Measurements from ENCODE around the gene OVOL2. TPM values are rescaled to one million over a fixed set of nuclear protein-coding genes. Genes with fewer than 3 reads are reported as not detected.

Gene OVOL2
- total RNA-seq, 8 experiments from 2014 or later = not detected

DNA sequence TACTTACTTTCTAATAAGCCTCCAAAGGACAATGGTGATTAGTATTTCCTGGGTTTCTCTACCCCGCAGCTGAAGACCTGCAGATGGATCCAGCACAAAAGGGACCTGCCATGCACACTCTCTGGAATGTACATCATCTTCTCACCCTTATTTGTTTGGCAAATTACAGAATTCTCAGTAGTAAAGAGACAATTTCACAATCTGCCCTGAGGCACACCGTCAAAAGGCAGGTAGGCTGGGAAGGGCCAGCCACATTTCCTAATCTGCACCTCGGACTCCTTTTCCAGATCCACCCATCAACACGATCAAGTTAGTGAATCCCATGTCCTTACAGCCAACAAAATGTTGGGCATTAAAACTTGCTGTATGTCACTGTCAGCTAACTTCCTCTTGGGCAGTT, 4.9 kb downstream of the OVOL2 start:
- no peak overlapping the region for H3K4me3 ChIP-seq
- H3K27ac ChIP-seq = no peak overlapping the region
- peaks cover 0 to 10% of the 10 kb centered on the region in 2 donors for H3K4me1 ChIP-seq (replicated peaks in 1 of 2)
- ATAC-seq (replicated peaks in 6 of 8) = no peak
- 46 to 100% (median 88%) methylated on average over 1 to 4 of the region's 4 CpGs; no CpG with 5 or more reads in 1 of the 10 experiments for WGBS, 10 experiments
- in situ Hi-C loops (cut with MboI; ENCODE audit: low pct_unique_long_range_greater_than_20kb in 2 of 9, low sequenced_read_pairs in 9 of 9, unreplicated experiment in 9 of 9) = no loop called here

DNA sequence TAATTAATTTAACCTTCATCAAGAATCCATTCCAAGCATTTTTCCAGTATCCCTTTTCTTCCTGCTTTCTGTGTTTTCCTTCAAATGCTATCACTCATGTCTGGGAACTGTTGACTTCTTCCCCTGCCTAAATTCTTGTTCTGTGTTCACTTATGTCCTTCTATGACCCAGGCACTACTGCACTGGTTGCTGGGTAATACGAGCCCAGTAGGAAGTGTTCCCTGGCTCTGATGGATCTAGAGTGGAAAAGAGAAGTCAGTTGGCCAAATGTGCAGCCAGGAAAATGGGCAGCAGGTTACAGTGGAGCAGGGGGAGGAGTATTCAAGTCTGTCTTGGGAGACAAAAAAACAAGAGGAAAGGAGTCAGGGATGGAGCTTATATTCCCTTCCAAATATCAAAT, 7.1 kb downstream of the OVOL2 start:
- Histone ChIP-seq H3K4me3 (no peak overlapping the region), H3K27ac (no peak overlapping the region), H3K4me1 (replicated peaks in 1 of 2) (no peaks in the 10 kb centered on the region)
- ATAC-seq (replicated peaks in 6 of 8) = no peak
- WGBS, 10 experiments = 0 to 83% (median 44%) methylated on average over 1 of the region's 1 CpG; no CpG with 5 or more reads in 4 of the 10 experiments
- in situ Hi-C loops (cut with MboI; ENCODE audit: low pct_unique_long_range_greater_than_20kb in 2 of 9, low sequenced_read_pairs in 9 of 9, unreplicated experiment in 9 of 9) = no loop called here

DNA sequence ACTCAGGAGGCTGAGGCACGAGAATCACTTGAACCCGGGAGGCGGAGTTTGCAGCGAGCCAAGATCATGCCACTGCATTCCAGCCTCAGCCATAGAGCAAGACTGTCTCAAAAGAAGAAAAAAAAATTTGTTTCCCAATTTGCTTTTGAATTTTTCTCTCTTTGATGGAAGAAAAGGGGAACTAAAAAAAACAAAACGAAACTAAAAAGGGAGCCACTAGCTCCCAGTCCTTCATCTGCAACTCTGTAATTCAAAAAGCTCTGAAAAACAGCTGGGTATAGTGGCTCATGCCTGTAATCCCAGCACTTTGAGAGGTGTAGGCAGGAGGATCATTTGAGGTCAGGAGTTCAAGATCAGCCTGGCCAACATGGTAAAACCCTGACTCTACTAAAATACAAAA, 9.5 kb downstream of the OVOL2 start:
- 0 to 100% (median 71%) methylated on average over 1 to 5 of the region's 5 CpGs; no CpG with 5 or more reads in 3 of the 10 experiments for WGBS, 10 experiments
- no peak overlapping the region for H3K27ac ChIP-seq
- no peak overlapping the region for H3K4me3 ChIP-seq
- ATAC-seq (replicated peaks in 6 of 8) = no peak
- no peaks in the 10 kb centered on the region for H3K4me1 ChIP-seq (replicated peaks in 1 of 2)
- in situ Hi-C loops (cut with MboI; ENCODE audit: low pct_unique_long_range_greater_than_20kb in 2 of 9, low sequenced_read_pairs in 9 of 9, unreplicated experiment in 9 of 9) = loop anchor here in 2 of 9 experiments (25.0 kb wide), 2 partner anchors 111 to 214 kb away; no protein-coding TSS in a partner anchor

DNA sequence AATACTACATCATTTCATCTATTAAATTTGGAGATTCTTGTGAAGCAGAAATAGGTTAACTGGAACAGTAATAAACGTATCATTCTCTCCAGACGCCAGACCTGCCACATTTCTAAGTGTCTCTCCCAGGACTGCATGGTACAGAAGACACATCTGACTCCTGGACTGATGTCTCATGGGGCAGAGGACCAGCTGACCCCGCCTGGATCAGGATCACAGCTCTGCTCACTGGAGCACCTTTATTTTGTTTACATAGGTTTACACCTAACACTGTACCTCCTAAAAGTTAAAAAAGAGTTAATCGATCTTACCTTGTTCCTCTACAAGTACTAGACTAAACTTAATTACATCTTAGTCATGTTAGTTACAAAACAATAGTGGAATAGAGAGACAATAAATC, 11.2 kb downstream of the OVOL2 start:
- in situ Hi-C loops (cut with MboI; ENCODE audit: low pct_unique_long_range_greater_than_20kb in 2 of 9, low sequenced_read_pairs in 9 of 9, unreplicated experiment in 9 of 9) = loop anchor here in 2 of 9 experiments (25.0 kb wide), 2 partner anchors 109 to 216 kb away; no protein-coding TSS in a partner anchor
- Histone ChIP-seq H3K4me1 (replicated peaks in 1 of 2) (no peaks in the 10 kb centered on the region), H3K27ac (no peak overlapping the region), H3K4me3 (no peak overlapping the region)
- WGBS, 10 experiments = 25 to 87% (median 58%) methylated on average over 1 to 4 of the region's 4 CpGs; no CpG with 5 or more reads in 2 of the 10 experiments
- no peak for ATAC-seq (replicated peaks in 6 of 8)

DNA sequence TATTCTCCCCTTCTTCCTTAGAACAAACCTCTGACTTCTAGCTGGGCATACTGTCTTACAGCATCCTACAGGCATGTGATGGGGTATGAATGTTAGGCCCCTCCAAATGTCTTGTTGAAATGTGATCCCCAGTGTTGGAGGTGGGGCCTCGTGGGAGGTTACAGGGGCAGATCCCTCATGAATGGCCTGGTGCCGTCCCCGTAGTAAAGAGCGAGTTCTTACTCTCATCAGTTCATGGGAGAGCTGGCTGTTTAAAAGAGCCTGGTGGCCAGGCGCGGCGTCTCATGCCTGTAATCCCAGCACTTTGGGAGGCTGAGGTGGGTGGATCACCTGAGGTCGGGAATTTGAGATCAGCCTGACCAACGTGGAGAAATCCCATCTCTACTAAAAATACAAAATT, 15.5 kb downstream of the OVOL2 start:
- no peak for ATAC-seq (replicated peaks in 6 of 8)
- Histone ChIP-seq H3K4me1 (replicated peaks in 1 of 2) (no peaks in the 10 kb centered on the region), H3K4me3 (no peak overlapping the region), H3K27ac (no peak overlapping the region)
- in situ Hi-C loops (cut with MboI; ENCODE audit: low pct_unique_long_range_greater_than_20kb in 2 of 9, low sequenced_read_pairs in 9 of 9, unreplicated experiment in 9 of 9) = loop anchor here in 2 of 9 experiments (25.0 kb wide), 2 partner anchors 105 to 220 kb away; no protein-coding TSS in a partner anchor
- WGBS, 10 experiments = 0 to 71% (median 27%) methylated on average over 1 to 8 of the region's 9 CpGs; no CpG with 5 or more reads in 6 of the 10 experiments

DNA sequence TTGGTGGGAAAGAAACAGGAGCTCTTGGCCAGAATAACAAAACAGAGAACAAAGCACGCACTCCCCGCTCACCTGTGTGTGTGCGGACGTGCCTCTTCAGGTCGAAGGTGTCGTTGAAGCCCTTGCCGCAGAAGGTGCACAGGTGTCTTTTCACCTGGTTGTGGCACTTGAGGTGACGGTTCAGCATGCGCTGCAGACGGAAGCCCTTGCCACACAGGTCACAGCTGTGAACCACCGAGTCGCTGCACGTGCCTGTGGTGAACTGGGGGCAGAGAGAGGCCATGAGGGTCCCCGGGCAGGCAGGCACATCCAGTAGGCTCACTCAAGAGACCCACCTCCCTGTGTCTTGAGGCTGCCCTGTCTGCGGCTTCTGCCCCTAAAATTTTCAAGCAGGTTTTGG, 16.3 kb downstream of the OVOL2 start:
- no peak overlapping the region for H3K27ac ChIP-seq
- H3K4me1 ChIP-seq (replicated peaks in 1 of 2) = no peaks in the 10 kb centered on the region
- no peak for ATAC-seq (replicated peaks in 6 of 8)
- no peak overlapping the region for H3K4me3 ChIP-seq
- in situ Hi-C loops (cut with MboI; ENCODE audit: low pct_unique_long_range_greater_than_20kb in 2 of 9, low sequenced_read_pairs in 9 of 9, unreplicated experiment in 9 of 9) = loop anchor here in 2 of 9 experiments (25.0 kb wide), 2 partner anchors 104 to 221 kb away; no protein-coding TSS in a partner anchor
- 10 to 100% (median 90%) methylated on average over 1 to 7 of the region's 15 CpGs; no CpG with 5 or more reads in 4 of the 10 experiments for WGBS, 10 experiments

DNA sequence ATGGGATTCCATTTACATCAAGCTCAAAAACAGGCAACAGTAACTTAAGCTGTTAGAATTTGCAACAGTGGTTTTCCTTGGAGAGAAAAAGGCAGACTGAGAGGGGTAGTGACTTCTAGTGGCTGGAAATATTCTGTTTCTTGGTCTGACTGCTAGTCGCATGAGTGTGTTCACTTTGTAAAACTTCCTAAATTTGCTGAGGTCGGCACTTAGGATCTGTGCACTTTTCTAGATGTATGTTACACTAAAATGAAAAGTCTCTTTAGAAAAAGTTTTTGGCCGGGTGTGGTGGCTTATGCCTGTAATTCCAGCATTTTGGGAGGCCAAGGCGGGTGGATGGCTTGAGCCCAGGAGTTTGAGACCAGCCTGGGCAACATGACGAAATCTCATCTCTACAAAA, 18.7 kb downstream of the OVOL2 start:
- in situ Hi-C loops (cut with MboI; ENCODE audit: low pct_unique_long_range_greater_than_20kb in 2 of 9, low sequenced_read_pairs in 9 of 9, unreplicated experiment in 9 of 9) = loop anchor here in 2 of 9 experiments (25.0 kb wide), 2 partner anchors 102 to 223 kb away; no protein-coding TSS in a partner anchor
- Histone ChIP-seq H3K4me1 (replicated peaks in 1 of 2) (no peaks in the 10 kb centered on the region), H3K4me3 (no peak overlapping the region), H3K27ac (no peak overlapping the region)
- 20 to 81% (median 64%) methylated on average over 1 to 5 of the region's 5 CpGs for WGBS, 10 experiments
- ATAC-seq (replicated peaks in 6 of 8) = no peak

DNA sequence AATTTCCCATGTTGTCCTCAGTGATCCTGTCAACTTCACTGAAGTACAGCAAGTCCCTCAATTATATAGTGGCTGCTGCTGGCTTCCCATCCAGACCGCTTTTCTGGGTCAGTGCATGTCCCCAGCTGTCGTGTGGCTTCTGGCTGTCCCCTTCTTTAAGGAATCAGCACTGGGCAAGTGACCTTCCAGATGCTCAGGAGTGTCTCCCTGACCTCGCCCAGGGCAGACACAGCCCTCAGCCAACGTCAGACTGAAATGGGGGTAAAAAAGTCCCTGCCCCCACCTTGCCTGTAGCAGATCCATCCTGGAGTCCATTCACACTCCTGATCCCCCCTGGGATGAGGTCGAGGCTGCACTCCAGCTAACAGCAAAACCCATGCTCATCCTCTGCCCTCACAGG, 23.7 kb downstream of the OVOL2 start:
- WGBS, 10 experiments = 17 to 100% (median 47%) methylated on average over 1 to 2 of the region's 5 CpGs; no CpG with 5 or more reads in 4 of the 10 experiments
- in situ Hi-C loops (cut with MboI; ENCODE audit: low pct_unique_long_range_greater_than_20kb in 2 of 9, low sequenced_read_pairs in 9 of 9, unreplicated experiment in 9 of 9) = loop anchor here in 2 of 9 experiments (25.0 kb wide), 2 partner anchors 97 to 228 kb away; no protein-coding TSS in a partner anchor

DNA sequence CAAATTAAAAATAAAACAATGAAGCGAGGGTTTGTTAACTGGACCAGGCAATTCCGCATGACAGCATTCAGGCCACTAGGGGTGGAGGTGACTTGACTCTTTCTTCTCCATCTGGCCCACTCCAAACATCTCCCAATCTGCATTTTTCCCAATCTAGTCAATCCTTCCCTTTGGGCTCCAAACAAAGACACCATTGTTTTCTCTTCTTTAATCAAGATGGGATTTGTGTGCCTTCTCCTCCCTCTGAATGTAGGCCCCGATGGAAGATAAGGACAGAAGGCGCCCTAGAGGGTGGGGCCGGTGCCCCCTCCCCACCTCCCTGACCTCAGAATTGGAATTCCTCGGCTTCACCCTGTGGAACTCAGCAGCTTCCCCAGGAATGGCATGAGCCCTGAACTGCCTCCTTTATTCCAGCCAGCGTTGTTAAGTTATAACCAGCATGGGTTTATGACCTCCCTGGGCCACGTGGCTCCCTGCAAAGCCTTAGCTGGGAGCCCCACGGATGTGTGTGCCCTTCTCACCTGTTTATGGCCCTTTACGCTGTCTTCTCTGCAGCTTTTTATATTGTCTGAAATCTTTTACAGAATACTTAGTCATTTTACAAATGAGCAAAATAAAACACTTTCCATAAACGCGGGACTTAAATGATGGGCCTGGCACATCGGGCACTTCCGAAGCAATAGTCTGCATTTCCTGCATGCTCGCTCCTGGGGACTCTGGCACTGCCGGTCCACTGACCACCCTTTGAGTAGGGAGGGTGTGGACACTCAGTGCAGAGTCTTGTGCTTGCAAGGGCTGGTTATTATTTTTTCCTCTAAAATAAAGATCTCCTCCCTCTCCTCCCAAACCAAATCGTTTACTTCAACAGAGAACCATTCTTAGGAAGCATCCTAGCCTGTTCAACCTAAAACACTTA, 24.5 kb downstream of the OVOL2 start:
- 48 to 93% (median 56%) methylated on average over 3 to 12 of the region's 17 CpGs for WGBS, 10 experiments
- in situ Hi-C loops (cut with MboI; ENCODE audit: low pct_unique_long_range_greater_than_20kb in 2 of 9, low sequenced_read_pairs in 9 of 9, unreplicated experiment in 9 of 9) = loop anchor here in 2 of 9 experiments (25.0 kb wide), 2 partner anchors 96 to 229 kb away; no protein-coding TSS in a partner anchor
- no peak for ATAC-seq (replicated peaks in 6 of 8)
- H3K4me3 ChIP-seq = no peak overlapping the region
- peaks cover 0 to 4% of the 10 kb centered on the region in 2 donors for H3K4me1 ChIP-seq (replicated peaks in 1 of 2)
- no peak overlapping the region for H3K27ac ChIP-seq

More for the DNA sequence above, 23.7 kb downstream of the OVOL2 start:
- Histone ChIP-seq H3K4me3 (no peak overlapping the region), H3K4me1 (replicated peaks in 1 of 2) (peaks cover 0 to 4% of the 10 kb centered on the region in 2 donors), H3K27ac (no peak overlapping the region)
- no peak for ATAC-seq (replicated peaks in 6 of 8)

DNA sequence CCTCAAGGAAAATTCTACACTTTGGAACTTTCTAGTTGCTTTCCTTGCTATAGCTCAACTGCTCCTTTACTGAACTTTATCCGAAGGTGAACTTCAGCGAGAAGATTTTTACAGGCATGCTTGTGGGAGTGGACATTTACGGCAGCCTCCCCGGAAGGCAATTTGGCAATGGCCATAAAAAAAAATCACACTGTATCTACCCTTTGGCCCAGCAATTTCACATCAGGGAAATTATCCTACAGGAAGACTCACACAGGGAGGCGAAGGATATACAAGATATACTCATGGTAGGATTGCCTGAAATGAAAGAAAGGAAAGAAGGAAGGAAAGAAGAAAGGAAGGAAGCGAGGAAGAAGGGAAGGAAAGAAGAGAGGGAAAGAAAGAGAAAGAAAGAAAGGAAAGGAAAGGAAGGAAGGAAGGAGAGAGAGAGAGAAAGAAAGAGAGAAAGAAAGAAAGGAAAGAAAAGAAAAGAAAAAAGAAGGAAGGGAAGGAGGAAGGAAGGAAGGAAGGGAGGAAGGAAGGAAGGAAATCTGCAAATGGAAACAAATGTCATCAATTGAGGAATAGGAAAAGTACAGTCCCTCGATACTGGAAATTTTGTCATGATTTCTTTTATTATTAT, 25.7 kb downstream of the OVOL2 start:
- Histone ChIP-seq H3K27ac (no peak overlapping the region), H3K4me1 (replicated peaks in 1 of 2) (peaks cover 0 to 4% of the 10 kb centered on the region in 2 donors), H3K4me3 (no peak overlapping the region)
- in situ Hi-C loops (cut with MboI; ENCODE audit: low pct_unique_long_range_greater_than_20kb in 2 of 9, low sequenced_read_pairs in 9 of 9, unreplicated experiment in 9 of 9) = loop anchor here in 2 of 9 experiments (25.0 kb wide), 2 partner anchors 95 to 230 kb away; no protein-coding TSS in a partner anchor
- no peak for ATAC-seq (replicated peaks in 6 of 8)
- WGBS, 10 experiments = 26 to 95% (median 81%) methylated on average over 2 to 7 of the region's 7 CpGs

DNA sequence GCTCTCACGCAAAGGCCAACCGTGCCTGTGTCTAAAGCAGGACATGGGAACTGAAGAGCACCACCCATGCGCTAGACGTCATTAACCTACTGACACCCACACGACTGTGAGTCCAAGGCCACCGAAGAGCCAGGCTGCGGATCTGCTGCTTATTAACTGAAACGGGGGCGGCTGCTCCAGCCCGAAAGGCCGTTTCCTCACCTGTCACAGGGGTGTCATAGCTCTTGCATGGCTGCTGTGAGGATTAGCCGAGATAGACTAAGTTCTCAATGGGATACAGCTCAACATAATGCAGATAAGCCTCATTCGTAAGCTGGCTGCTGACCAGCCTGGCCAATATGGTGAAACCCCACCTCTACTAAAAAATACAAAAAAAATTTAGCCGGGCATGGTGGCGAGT, 26.7 kb downstream of the OVOL2 start:
- in situ Hi-C loops (cut with MboI; ENCODE audit: low pct_unique_long_range_greater_than_20kb in 2 of 9, low sequenced_read_pairs in 9 of 9, unreplicated experiment in 9 of 9) = loop anchor here in 2 of 9 experiments (25.0 kb wide), 2 partner anchors 94 to 231 kb away; no protein-coding TSS in a partner anchor
- 50 to 100% (median 98%) methylated on average over 1 to 4 of the region's 15 CpGs; no CpG with 5 or more reads in 4 of the 10 experiments for WGBS, 10 experiments

DNA sequence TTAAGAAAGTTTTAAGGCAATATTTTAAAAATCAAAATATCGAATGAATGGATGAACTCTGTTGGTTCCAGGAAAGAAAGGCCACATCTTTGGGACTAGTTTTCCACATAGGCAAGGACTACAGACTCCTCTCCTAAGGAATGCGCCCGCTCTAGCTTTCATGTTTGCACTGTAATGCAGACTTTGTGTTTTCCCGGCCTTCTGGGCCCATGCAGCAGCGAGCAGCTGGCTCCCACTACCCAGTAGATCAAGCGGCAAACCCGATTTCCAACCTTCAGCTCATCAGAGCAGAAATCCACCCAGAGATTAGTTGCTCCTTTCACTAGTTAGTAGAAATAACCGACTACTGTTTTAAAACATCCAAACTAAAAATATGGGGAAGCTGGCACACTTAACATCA, 27.7 kb downstream of the OVOL2 start:
- 38 to 100% (median 79%) methylated on average over 1 to 7 of the region's 8 CpGs; no CpG with 5 or more reads in 1 of the 10 experiments for WGBS, 10 experiments
- ATAC-seq (replicated peaks in 6 of 8) = peak in 1 of 8 experiments; percentile 69
- Histone ChIP-seq H3K4me3 (no peak overlapping the region), H3K27ac (no peak overlapping the region), H3K4me1 (replicated peaks in 1 of 2) (peaks cover 0 to 4% of the 10 kb centered on the region in 2 donors)
- in situ Hi-C loops (cut with MboI; ENCODE audit: low pct_unique_long_range_greater_than_20kb in 2 of 9, low sequenced_read_pairs in 9 of 9, unreplicated experiment in 9 of 9) = loop anchor here in 2 of 9 experiments (25.0 kb wide), 2 partner anchors 93 to 232 kb away; no protein-coding TSS in a partner anchor

More for the DNA sequence above, 26.7 kb downstream of the OVOL2 start:
- peaks cover 0 to 4% of the 10 kb centered on the region in 2 donors for H3K4me1 ChIP-seq (replicated peaks in 1 of 2)
- H3K27ac ChIP-seq = no peak overlapping the region
- no peak for ATAC-seq (replicated peaks in 6 of 8)
- no peak overlapping the region for H3K4me3 ChIP-seq

All from motor neuron (in vitro differentiated cells).